Measurements from ENCODE around the gene IFI44L.

DNA sequence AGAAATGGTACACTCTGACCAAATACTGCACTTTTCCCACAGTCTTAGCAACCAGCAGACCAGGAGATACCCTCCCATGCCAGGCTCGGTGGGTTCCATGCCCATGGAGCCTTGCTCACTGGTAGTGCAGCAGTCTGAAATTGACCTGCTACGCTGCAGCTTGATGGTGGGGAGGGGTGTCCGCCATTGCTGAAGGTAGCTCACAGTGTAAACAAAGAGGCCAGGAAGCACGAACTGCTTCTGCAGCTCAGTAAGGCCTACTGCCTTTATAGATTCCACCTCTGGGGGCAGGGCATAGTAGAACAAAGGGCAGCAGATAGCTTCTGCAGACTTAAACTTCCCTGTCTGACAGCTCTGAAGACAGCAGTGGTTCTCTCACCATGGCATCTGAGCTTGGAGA lies 12.3 kb upstream of the IFI44L start:
- TF ChIP-seq, protein P1, sequence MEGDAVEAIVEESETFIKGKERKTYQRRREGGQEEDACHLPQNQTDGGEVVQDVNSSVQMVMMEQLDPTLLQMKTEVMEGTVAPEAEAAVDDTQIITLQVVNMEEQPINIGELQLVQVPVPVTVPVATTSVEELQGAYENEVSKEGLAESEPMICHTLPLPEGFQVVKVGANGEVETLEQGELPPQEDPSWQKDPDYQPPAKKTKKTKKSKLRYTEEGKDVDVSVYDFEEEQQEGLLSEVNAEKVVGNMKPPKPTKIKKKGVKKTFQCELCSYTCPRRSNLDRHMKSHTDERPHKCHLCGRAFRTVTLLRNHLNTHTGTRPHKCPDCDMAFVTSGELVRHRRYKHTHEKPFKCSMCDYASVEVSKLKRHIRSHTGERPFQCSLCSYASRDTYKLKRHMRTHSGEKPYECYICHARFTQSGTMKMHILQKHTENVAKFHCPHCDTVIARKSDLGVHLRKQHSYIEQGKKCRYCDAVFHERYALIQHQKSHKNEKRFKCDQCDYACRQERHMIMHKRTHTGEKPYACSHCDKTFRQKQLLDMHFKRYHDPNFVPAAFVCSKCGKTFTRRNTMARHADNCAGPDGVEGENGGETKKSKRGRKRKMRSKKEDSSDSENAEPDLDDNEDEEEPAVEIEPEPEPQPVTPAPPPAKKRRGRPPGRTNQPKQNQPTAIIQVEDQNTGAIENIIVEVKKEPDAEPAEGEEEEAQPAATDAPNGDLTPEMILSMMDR (conservative IDR thresholded peaks at IDR 0.05 in 1 of 2, IDR thresholded peaks at IDR 0.05 in 1 of 2; ENCODE audit: extremely low read depth in 1 of 2, insufficient read depth in 1 of 2, low read depth in 1 of 2, low read length in 2 of 2), result no peak
- no peak for TF ChIP-seq EZH2 (IDR thresholded peaks at IDR 0.05; ENCODE audit: borderline replicate concordance, low read length)
